Activated CD8-positive, alpha-beta T cell treated with anti-CD3 and anti-CD28 coated beads for 36 hours (primary cell): ENCODE measurements around the gene DEK. TPM values are rescaled to one million over a fixed set of nuclear protein-coding genes. Genes with fewer than 3 reads are reported as not detected.

ENCODE experiments used
- ATAC-seq: fragments of 200-7000 bp; cut with Tn5 transposase; one replicate; pipeline ENCODE4 v1.10.0; 2021; ENCODE audit warnings: mild to moderate bottlenecking, moderate library complexity
- CTCF ChIA-PET: fragments of 350-600 bp; sonication (Branson Sonifier 250); formaldehyde crosslinking; loops from one replicate; lab custom pipeline; 2021; ENCODE audit warnings: antibody characterized with exemption; lab: Charles Lee
- POLR2A ChIA-PET: fragments of 350-600 bp; sonication (Branson Sonifier 250); formaldehyde crosslinking; loops from one replicate; lab custom pipeline; 2021; ENCODE audit warnings: antibody characterized with exemption; lab: Charles Lee
- DNase-seq: peaks from one replicate; pipeline ENCODE4 v3.0.0-alpha.2; 2020
- H3K27ac Mint-ChIP-seq: one replicate; pipeline ENCODE4 v1.8.0; 2021; ENCODE audit warnings: mild to moderate bottlenecking, mixed read lengths
- H3K27me3 Mint-ChIP-seq: one replicate; pipeline ENCODE4 v1.8.0; 2021; ENCODE audit warnings: mixed read lengths
- H3K36me3 Mint-ChIP-seq: one replicate; pipeline ENCODE4 v1.8.0; 2021; ENCODE audit warnings: low read depth, mixed read lengths
- H3K4me1 Mint-ChIP-seq: one replicate; pipeline ENCODE4 v1.8.0; 2021; ENCODE audit warnings: low read depth, mixed read lengths
- H3K4me3 Mint-ChIP-seq: one replicate; pipeline ENCODE4 v1.8.0; 2021; ENCODE audit warnings: mild to moderate bottlenecking, moderate library complexity, mixed read lengths
- H3K9me3 Mint-ChIP-seq: one replicate; pipeline ENCODE4 v1.8.0; 2021; ENCODE audit warnings: mixed read lengths
- CTCF ChIP-seq: fragments of 200-600 bp; IDR thresholded peaks from one replicate; pipeline ENCODE4 v1.8.0; 2022; ENCODE audit warnings: antibody characterized with exemption, mild to moderate bottlenecking
- intact Hi-C: fragments of 100-400 bp; cut with micrococcal nuclease; formaldehyde crosslinking; loops from one replicate; pipeline ENCODE4 v1.10.0; 2022
- total RNA-seq, 2 experiments: library from RNA; stranded (reverse); gene quantifications; one replicate each; pipeline ENCODE4 v1.2.3, GENCODE V29; 2021

Gene DEK
- total RNA-seq, 2 experiments from 2014 or later = 185 to 191 TPM

GRCh38 chr6:18247002-18247401 is 17.3 kb downstream of the DEK start:
- ATAC-seq (no peak), DNase-seq (no peak)
- ChIA-PET CTCF (interaction anchor here (1.0 to 1.9 kb wide), 2 partner anchors 12 to 14 kb away, joined by 3 to 4 read pairs; no protein-coding TSS in a partner anchor), POLR2A (interaction anchor here (1.1 to 1.9 kb wide), 5 partner anchors 9 to 17 kb away, joined by 3 to 10 read pairs (median 3); partner anchors contain the start of gene DEK)
- no peak for TF ChIP-seq CTCF
- Mint-ChIP-seq H3K4me1 (peaks cover 51% of the 10 kb centered on the region), H3K27ac (peak overlapping the region; percentile 39), H3K36me3 (peaks cover 87% of the 10 kb centered on the region), H3K27me3 (no peaks in the 10 kb centered on the region), H3K9me3 (peaks cover 4% of the 10 kb centered on the region), H3K4me3 (no peak overlapping the region)
- intact Hi-C loops = no loop called here

- ChIA-PET POLR2A (interaction anchor here (1.1 to 1.9 kb wide), 5 partner anchors 9 to 18 kb away, joined by 3 to 10 read pairs (median 3); partner anchors contain the start of gene DEK), CTCF (interaction anchor here (0.9 to 1.9 kb wide), 3 partner anchors 13 to 22 kb away, joined by 3 to 4 read pairs (median 3); no protein-coding TSS in a partner anchor)
- H3K4me1 Mint-ChIP-seq = peaks cover 56% of the 10 kb centered on the region
- no peak overlapping the region for H3K4me3 Mint-ChIP-seq
- DNase-seq (no peak), ATAC-seq (no peak)
- peak overlapping the region; percentile 53 for H3K27ac Mint-ChIP-seq
- intact Hi-C loops = no loop called here
- TF ChIP-seq CTCF = no peak
- no peaks in the 10 kb centered on the region for H3K27me3 Mint-ChIP-seq
- H3K9me3 Mint-ChIP-seq = peaks cover 4% of the 10 kb centered on the region
- H3K36me3 Mint-ChIP-seq = peaks cover 85% of the 10 kb centered on the region
Observed at GRCh38 chr6:18246205-18246604, 18.1 kb downstream of the DEK start.

- TF ChIP-seq CTCF = no peak
- Mint-ChIP-seq H3K27ac (peak overlapping the region; percentile 53), H3K4me3 (peak overlapping the region; percentile 22), H3K9me3 (peaks cover 4% of the 10 kb centered on the region), H3K27me3 (no peaks in the 10 kb centered on the region), H3K4me1 (peaks cover 59% of the 10 kb centered on the region), H3K36me3 (peaks cover 86% of the 10 kb centered on the region)
- ATAC-seq = peak; percentile 61
- DNase-seq = peak; percentile 67
- ChIA-PET CTCF (interaction anchor here (1.9 kb wide), 1 partner anchor 15 kb away, joined by 4 read pairs; no protein-coding TSS in a partner anchor), POLR2A (interaction anchor here (1.1 to 1.9 kb wide), 2 partner anchors 9 to 17 kb away, joined by 3 to 6 read pairs; no protein-coding TSS in a partner anchor)
- intact Hi-C loops = no loop called here
Observed at GRCh38 chr6:18245642-18246041, 18.7 kb downstream of the DEK start.

- no peak for TF ChIP-seq CTCF
- ChIA-PET CTCF (no interaction called here), POLR2A (interaction anchor here (0.6 to 1.4 kb wide), 3 partner anchors 18 to 91 kb away, joined by 3 to 4 read pairs (median 3); partner anchors contain the start of genes DEK and TPMT)
- DNase-seq (no peak), ATAC-seq (no peak)
- H3K27ac Mint-ChIP-seq = no peak overlapping the region
- H3K27me3 Mint-ChIP-seq = no peaks in the 10 kb centered on the region
- intact Hi-C loops = no loop called here
- peaks cover 85% of the 10 kb centered on the region for H3K36me3 Mint-ChIP-seq
- H3K4me3 Mint-ChIP-seq = no peak overlapping the region
- H3K9me3 Mint-ChIP-seq = peaks cover 4% of the 10 kb centered on the region
- peaks cover 59% of the 10 kb centered on the region for H3K4me1 Mint-ChIP-seq
Observed at GRCh38 chr6:18245079-18245478, 19.3 kb downstream of the DEK start.

GRCh38 chr6:18244251-18244650 is 20.1 kb downstream of the DEK start:
- CTCF ChIA-PET = interaction anchor here (1.1 kb wide), 1 partner anchor 122 kb away, joined by 4 read pairs; the partner anchor contains the start of gene NHLRC1
- H3K27ac Mint-ChIP-seq = no peak overlapping the region
- H3K36me3 Mint-ChIP-seq = peaks cover 84% of the 10 kb centered on the region
- TF ChIP-seq CTCF = no peak
- ATAC-seq = no peak
- peaks cover 58% of the 10 kb centered on the region for H3K4me1 Mint-ChIP-seq
- no peak overlapping the region for H3K4me3 Mint-ChIP-seq
- peaks cover 4% of the 10 kb centered on the region for H3K9me3 Mint-ChIP-seq
- intact Hi-C loops = no loop called here
- DNase-seq = no peak
- no peaks in the 10 kb centered on the region for H3K27me3 Mint-ChIP-seq
- POLR2A ChIA-PET = interaction anchor here (0.6 to 1.4 kb wide), 3 partner anchors 19 to 90 kb away, joined by 3 to 4 read pairs (median 3); partner anchors contain the start of genes DEK and TPMT
